BE2C (cell line): ENCODE results near the gene AP1M2.

Source experiments
- DNase-seq: peaks from one replicate; pipeline ENCODE4 v3.0.0-alpha.2; 2020
- H3K27me3 ChIP-seq: fragments of 250-450 bp; sonication (Bioruptor Pico); 2 replicates; pipeline ENCODE4 v1.5.1; 2020; ENCODE audit warnings: mild to moderate bottlenecking
- H3K36me3 ChIP-seq: fragments of 250-450 bp; sonication (Bioruptor Pico); 2 replicates; pipeline ENCODE4 v1.5.1; 2020; ENCODE audit warnings: mild to moderate bottlenecking
- H3K4me1 ChIP-seq: fragments of 250-450 bp; sonication (Bioruptor Pico); 2 replicates; pipeline ENCODE4 v1.5.1; 2020
- H3K4me3 ChIP-seq: 2 replicates; pipeline ENCODE4 v1.5.1; 2011; ENCODE audit warnings: low read depth, low read length
- H3K9me3 ChIP-seq: fragments of 250-450 bp; sonication (Bioruptor Pico); 2 replicates; pipeline ENCODE4 v1.5.1; 2020
- TF ChIP-seq, protein P1 (sequence below): IDR thresholded peaks from 2 replicates; pipeline ENCODE4 v1.5.1; 2012; ENCODE audit warnings: mild to moderate bottlenecking, low read depth, low read length

Gene AP1M2

GRCh38 chr19:10567656-10568055 is 19.5 kb downstream of the AP1M2 start:
- TF ChIP-seq, protein P1, sequence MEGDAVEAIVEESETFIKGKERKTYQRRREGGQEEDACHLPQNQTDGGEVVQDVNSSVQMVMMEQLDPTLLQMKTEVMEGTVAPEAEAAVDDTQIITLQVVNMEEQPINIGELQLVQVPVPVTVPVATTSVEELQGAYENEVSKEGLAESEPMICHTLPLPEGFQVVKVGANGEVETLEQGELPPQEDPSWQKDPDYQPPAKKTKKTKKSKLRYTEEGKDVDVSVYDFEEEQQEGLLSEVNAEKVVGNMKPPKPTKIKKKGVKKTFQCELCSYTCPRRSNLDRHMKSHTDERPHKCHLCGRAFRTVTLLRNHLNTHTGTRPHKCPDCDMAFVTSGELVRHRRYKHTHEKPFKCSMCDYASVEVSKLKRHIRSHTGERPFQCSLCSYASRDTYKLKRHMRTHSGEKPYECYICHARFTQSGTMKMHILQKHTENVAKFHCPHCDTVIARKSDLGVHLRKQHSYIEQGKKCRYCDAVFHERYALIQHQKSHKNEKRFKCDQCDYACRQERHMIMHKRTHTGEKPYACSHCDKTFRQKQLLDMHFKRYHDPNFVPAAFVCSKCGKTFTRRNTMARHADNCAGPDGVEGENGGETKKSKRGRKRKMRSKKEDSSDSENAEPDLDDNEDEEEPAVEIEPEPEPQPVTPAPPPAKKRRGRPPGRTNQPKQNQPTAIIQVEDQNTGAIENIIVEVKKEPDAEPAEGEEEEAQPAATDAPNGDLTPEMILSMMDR = no peak
- H3K4me1 ChIP-seq = peaks cover 5% of the 10 kb centered on the region

GRCh38 chr19:10566658-10567410 is 20.3 kb downstream of the AP1M2 start:
- Histone ChIP-seq H3K4me1 (peaks cover 5% of the 10 kb centered on the region), H3K36me3 (peaks cover 6% of the 10 kb centered on the region), H3K9me3 (no peaks in the 10 kb centered on the region), H3K27me3 (no peaks in the 10 kb centered on the region), H3K4me3 (no peak overlapping the region)
- no peak for DNase-seq
- TF ChIP-seq, protein P1 = no peak

More at GRCh38 chr19:10567656-10568055, 19.5 kb downstream of the AP1M2 start:
- no peaks in the 10 kb centered on the region for H3K27me3 ChIP-seq
- DNase-seq = no peak
- H3K4me3 ChIP-seq = peak overlapping the region; percentile 63
- no peaks in the 10 kb centered on the region for H3K9me3 ChIP-seq
- peaks cover 6% of the 10 kb centered on the region for H3K36me3 ChIP-seq

GRCh38 chr19:10566408-10566657 is 20.8 kb downstream of the AP1M2 start:
- Histone ChIP-seq H3K9me3 (no peaks in the 10 kb centered on the region), H3K4me1 (peaks cover 5% of the 10 kb centered on the region), H3K36me3 (peaks cover 6% of the 10 kb centered on the region), H3K4me3 (peak overlapping the region; percentile 72), H3K27me3 (no peaks in the 10 kb centered on the region)
- TF ChIP-seq, protein P1 = no peak
- no peak for DNase-seq

DNA sequence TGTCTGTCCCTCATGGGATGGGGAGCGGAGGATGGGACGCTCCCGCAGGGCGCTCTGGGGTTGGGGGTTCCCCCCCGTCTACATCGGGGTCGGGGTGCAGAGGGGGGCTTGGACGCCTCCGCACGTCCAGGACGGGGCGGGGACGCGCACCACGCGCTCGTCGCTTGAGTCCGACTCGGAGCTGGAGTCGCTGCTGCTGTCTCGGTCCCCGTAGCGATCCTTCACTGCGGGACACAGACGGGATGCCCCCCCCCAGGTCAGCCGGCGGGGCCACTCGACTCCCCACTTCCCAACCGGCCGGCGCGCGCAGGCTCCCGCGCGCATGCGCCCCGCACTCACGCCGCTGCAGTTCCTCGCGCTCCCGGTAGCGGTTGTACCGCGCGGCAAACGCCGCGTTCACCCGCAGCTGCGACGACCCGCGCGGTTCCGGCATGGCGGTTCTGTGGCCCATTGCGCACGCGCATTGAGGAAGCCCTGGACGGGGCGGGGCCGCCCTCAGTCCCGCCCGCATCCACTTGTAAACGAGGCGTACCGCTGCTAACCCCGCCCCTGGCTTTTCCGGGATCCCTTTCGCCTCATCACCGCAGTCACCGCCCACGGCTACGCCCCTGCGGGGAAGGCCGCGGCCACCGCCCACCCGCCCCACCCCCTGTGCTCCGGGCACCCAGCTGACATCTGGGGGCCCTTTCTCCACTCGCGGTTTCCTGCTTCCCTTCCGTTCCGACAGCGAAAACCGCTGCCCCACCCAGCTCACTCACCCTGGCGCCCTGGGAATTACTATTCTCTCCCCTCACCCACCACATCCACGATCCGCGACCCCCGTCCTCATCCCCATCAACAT is 21.3 kb downstream of the AP1M2 start, which contains the start of gene KRI1:
Gene KRI1, minus strand, starts transcription at position 444 of the 841 bp plus-strand sequence. Its CDS starts 11 bp downstream, at position 433.
- DNase-seq = peak; percentile 100
- Histone ChIP-seq H3K4me1 (peaks cover 5% of the 10 kb centered on the region), H3K9me3 (no peaks in the 10 kb centered on the region), H3K4me3 (peak within 1 kb of the TSS; percentile 72), H3K36me3 (peaks cover 11% of the 10 kb centered on the region), H3K27me3 (no peaks in the 10 kb centered on the region)
- TF ChIP-seq, protein P1 = peak; percentile 27; the same call in 1 of the 2 replicates

- Histone ChIP-seq H3K27me3 (no peaks in the 10 kb centered on the region), H3K4me3 (peak overlapping the region; percentile 72), H3K4me1 (peaks cover 5% of the 10 kb centered on the region), H3K36me3 (peaks cover 18% of the 10 kb centered on the region), H3K9me3 (no peaks in the 10 kb centered on the region)
- TF ChIP-seq, protein P1 = peak; percentile 28; the same call in 1 of the 2 replicates
- peak; percentile 63 for DNase-seq
Measured at GRCh38 chr19:10565028-10565566, 22.0 kb downstream of the AP1M2 start.
